Stimulated activated CD8-positive, alpha-beta memory T cell treated with anti-CD3 and anti-CD28 coated beads, Interleukin-12 subunit alpha, Interleukin-12 subunit beta, amount 100 ng/mL, for 24 hours (primary cell): ENCODE measurements around the gene NTSR1.

Experiments used
- DNase-seq: peaks from one replicate; pipeline ENCODE4 v3.0.0-alpha.2; 2020; ENCODE audit errors: extremely low read depth

Gene NTSR1

GRCh38 chr20:62725596-62726268, 17.1 kb downstream of the NTSR1 start:
- DNase-seq = no peak

GRCh38 chr20:62726276-62726675, 17.6 kb downstream of the NTSR1 start:
- no peak for DNase-seq

GRCh38 chr20:62726716-62727583, 18.3 kb downstream of the NTSR1 start:
- DNase-seq = no peak

GRCh38 chr20:62727584-62728027, 19.0 kb downstream of the NTSR1 start:
- DNase-seq = no peak

- no peak for DNase-seq
Observed at GRCh38 chr20:62728028-62728780, 19.6 kb downstream of the NTSR1 start.

- DNase-seq = no peak
Observed at GRCh38 chr20:62728781-62729300, 20.2 kb downstream of the NTSR1 start.

GRCh38 chr20:62730481-62730880, 21.8 kb downstream of the NTSR1 start:
- DNase-seq = no peak

GRCh38 chr20:62732031-62732760, 23.6 kb downstream of the NTSR1 start:
- DNase-seq = no peak

GRCh38 chr20:62732842-62733525, 24.3 kb downstream of the NTSR1 start:
- no peak for DNase-seq

GRCh38 chr20:62733526-62733842, 24.8 kb downstream of the NTSR1 start:
- no peak for DNase-seq

- DNase-seq = no peak
Observed at GRCh38 chr20:62733891-62734290, 25.3 kb downstream of the NTSR1 start.

- DNase-seq = no peak
Observed at GRCh38 chr20:62734326-62734725, 25.7 kb downstream of the NTSR1 start.

GRCh38 chr20:62734881-62735280, 26.2 kb downstream of the NTSR1 start:
- no peak for DNase-seq

GRCh38 chr20:62735331-62735821, 26.7 kb downstream of the NTSR1 start:
- DNase-seq = no peak

- DNase-seq = no peak
Observed at GRCh38 chr20:62736026-62736406, 27.4 kb downstream of the NTSR1 start.

- no peak for DNase-seq
Observed at GRCh38 chr20:62736407-62737071, 27.9 kb downstream of the NTSR1 start.

GRCh38 chr20:62737271-62737811, 28.7 kb downstream of the NTSR1 start:
- no peak for DNase-seq

- DNase-seq = no peak
Observed at GRCh38 chr20:62738025-62738881, 29.6 kb downstream of the NTSR1 start.

GRCh38 chr20:62739067-62739466, 30.4 kb downstream of the NTSR1 start:
- no peak for DNase-seq
